ENCODE data around the gene PDE3A. TPM values are rescaled to one million over a fixed set of nuclear protein-coding genes. Genes with fewer than 3 reads are reported as not detected.

The PDE3A gene
- total and polyA plus RNA-seq, 2 donors from 2014 or later, result 3.3 to 18.3 TPM

DNA sequence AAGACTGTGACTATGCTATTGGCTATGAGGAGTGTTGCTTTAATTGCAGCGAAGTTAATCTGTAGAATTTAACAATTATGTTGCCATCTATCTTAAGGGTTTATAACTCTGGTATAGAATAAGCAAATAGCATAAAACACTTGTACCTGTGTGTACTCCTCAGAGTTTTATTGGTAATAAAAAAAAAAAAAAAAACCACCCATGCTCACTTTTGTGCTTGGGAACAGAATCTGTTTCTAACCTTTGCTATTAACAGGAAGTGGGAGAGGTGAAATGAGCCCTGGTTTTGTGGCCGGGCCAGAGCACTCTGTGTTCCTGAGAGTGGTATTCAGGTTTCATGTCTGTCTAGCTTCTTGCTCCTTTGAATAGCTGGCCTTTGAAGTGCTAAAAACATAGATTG is 53.1 kb downstream of the PDE3A start:
- FAIRE-seq (no peak), DNase-seq (peak in 4 of 5 donors; percentile 32 to 53 (median 40))
- no peak overlapping the region for H3K9ac ChIP-seq (ENCODE audit: low read length in 3 of 3)
- TF ChIP-seq CTCF (IDR thresholded peaks at IDR 0.05; ENCODE audit: borderline replicate concordance, extremely low read depth, insufficient read depth), result no peak
- no peak overlapping the region for H3K4me3 ChIP-seq (ENCODE audit: low read length in 3 of 3)
- H3K36me3 ChIP-seq (ENCODE audit: control insufficient read depth in 2 of 3, insufficient read depth in 3 of 3, low read length in 3 of 3), result no peaks in the 10 kb centered on the region
- intact Hi-C loops (cut with DNase I), result no loop called here
- H3K4me1 ChIP-seq (ENCODE audit: control insufficient read depth in 2 of 3, insufficient read depth in 2 of 3, low read depth in 1 of 3, low read length in 3 of 3), result no peaks in the 10 kb centered on the region
- no peak overlapping the region for H3K27ac ChIP-seq (ENCODE audit: low read depth in 2 of 2, low read length in 2 of 2)
- no peaks in the 10 kb centered on the region for H3K27me3 ChIP-seq (ENCODE audit: control insufficient read depth, insufficient read depth, low read length)
- no peaks in the 10 kb centered on the region for H3K9me3 ChIP-seq (ENCODE audit: control insufficient read depth in 2 of 3, insufficient read depth in 1 of 3, low read length in 3 of 3)

- Histone ChIP-seq H3K36me3 (ENCODE audit: control insufficient read depth in 2 of 3, insufficient read depth in 3 of 3, low read length in 3 of 3) (no peaks in the 10 kb centered on the region), H3K9ac (ENCODE audit: low read length in 3 of 3) (no peak overlapping the region), H3K27me3 (ENCODE audit: control insufficient read depth, insufficient read depth, low read length) (no peaks in the 10 kb centered on the region), H3K9me3 (ENCODE audit: control insufficient read depth in 2 of 3, insufficient read depth in 1 of 3, low read length in 3 of 3) (no peaks in the 10 kb centered on the region), H3K4me3 (ENCODE audit: low read length in 3 of 3) (no peak overlapping the region), H3K27ac (ENCODE audit: low read depth in 2 of 2, low read length in 2 of 2) (no peak overlapping the region), H3K4me1 (ENCODE audit: control insufficient read depth in 2 of 3, insufficient read depth in 2 of 3, low read depth in 1 of 3, low read length in 3 of 3) (no peaks in the 10 kb centered on the region)
- TF ChIP-seq CTCF (IDR thresholded peaks at IDR 0.05; ENCODE audit: borderline replicate concordance, extremely low read depth, insufficient read depth), result no peak
- peak in 1 of 5 donors; percentile 25 for DNase-seq
- intact Hi-C loops (cut with DNase I), result no loop called here
- no peak for FAIRE-seq
Observed at GRCh38 chr12:20423557-20423956, 55.2 kb downstream of the PDE3A start.

DNA sequence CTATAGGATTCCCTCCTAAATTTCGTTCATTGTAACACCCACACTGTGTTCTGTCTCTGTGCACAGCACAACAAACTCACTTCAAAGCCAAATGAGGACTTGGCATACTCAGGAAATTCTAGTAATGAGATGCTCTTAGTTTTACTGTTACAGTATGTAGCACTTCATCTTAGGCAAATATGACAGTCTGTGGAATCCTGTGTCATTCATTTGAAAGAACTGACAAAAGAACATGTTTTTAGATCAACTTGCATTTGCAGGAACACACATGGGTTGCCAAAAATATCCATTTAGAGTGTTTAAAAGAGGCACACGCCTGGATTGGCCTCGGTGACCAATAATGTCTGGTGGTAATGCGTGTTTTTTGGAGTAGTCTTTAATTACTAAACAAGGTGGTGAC is 56.5 kb downstream of the PDE3A start:
- Histone ChIP-seq H3K27me3 (ENCODE audit: control insufficient read depth, insufficient read depth, low read length) (no peaks in the 10 kb centered on the region), H3K27ac (ENCODE audit: low read depth in 2 of 2, low read length in 2 of 2) (no peak overlapping the region), H3K9me3 (ENCODE audit: control insufficient read depth in 2 of 3, insufficient read depth in 1 of 3, low read length in 3 of 3) (no peaks in the 10 kb centered on the region), H3K36me3 (ENCODE audit: control insufficient read depth in 2 of 3, insufficient read depth in 3 of 3, low read length in 3 of 3) (no peaks in the 10 kb centered on the region), H3K9ac (ENCODE audit: low read length in 3 of 3) (no peak overlapping the region), H3K4me1 (ENCODE audit: control insufficient read depth in 2 of 3, insufficient read depth in 2 of 3, low read depth in 1 of 3, low read length in 3 of 3) (no peaks in the 10 kb centered on the region), H3K4me3 (ENCODE audit: low read length in 3 of 3) (no peak overlapping the region)
- no peak for TF ChIP-seq CTCF (IDR thresholded peaks at IDR 0.05; ENCODE audit: borderline replicate concordance, extremely low read depth, insufficient read depth)
- FAIRE-seq (no peak), DNase-seq (no peak)
- intact Hi-C loops (cut with DNase I), result no loop called here

DNA sequence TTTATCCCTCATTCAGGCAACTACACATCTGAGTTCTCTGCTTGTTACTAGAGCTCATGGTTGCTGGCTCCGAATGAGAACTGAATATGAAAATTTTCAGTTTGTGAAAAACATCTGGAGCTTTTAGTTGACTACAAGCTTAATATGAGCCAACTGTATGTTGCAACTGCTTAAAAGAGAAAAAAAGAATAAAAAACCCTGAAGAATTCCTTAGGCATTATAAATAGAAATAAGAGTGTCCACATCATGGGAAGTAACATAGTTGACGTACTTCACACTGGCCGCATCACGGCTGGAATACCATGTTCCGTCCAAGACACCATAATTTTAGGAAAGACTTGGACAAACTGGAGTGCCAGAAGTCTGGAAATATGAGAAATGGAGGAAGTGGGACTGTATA is 57.9 kb downstream of the PDE3A start:
- H3K36me3 ChIP-seq (ENCODE audit: control insufficient read depth in 2 of 3, insufficient read depth in 3 of 3, low read length in 3 of 3), result no peaks in the 10 kb centered on the region
- H3K27me3 ChIP-seq (ENCODE audit: control insufficient read depth, insufficient read depth, low read length), result no peaks in the 10 kb centered on the region
- no peaks in the 10 kb centered on the region for H3K4me1 ChIP-seq (ENCODE audit: control insufficient read depth in 2 of 3, insufficient read depth in 2 of 3, low read depth in 1 of 3, low read length in 3 of 3)
- H3K9me3 ChIP-seq (ENCODE audit: control insufficient read depth in 2 of 3, insufficient read depth in 1 of 3, low read length in 3 of 3), result no peaks in the 10 kb centered on the region
- no peak overlapping the region for H3K4me3 ChIP-seq (ENCODE audit: low read length in 3 of 3)
- no peak for TF ChIP-seq CTCF (IDR thresholded peaks at IDR 0.05; ENCODE audit: borderline replicate concordance, extremely low read depth, insufficient read depth)
- H3K9ac ChIP-seq (ENCODE audit: low read length in 3 of 3), result no peak overlapping the region
- FAIRE-seq (no peak), DNase-seq (peak in 2 of 5 donors; percentile 44 to 46)
- no peak overlapping the region for H3K27ac ChIP-seq (ENCODE audit: low read depth in 2 of 2, low read length in 2 of 2)
- intact Hi-C loops (cut with DNase I), result no loop called here

All from kidney (tissue), 14 donors.